ENCODE results near the gene EXD1. TPM values are rescaled to one million over a fixed set of nuclear protein-coding genes. Genes with fewer than 3 reads are reported as not detected.

The EXD1 gene
- 0.17 TPM in 1 of 2 replicates, not detected in the other for total RNA-seq

- DNase-seq (ENCODE audit: low read depth), result peak; percentile 94
- H3K36me3 ChIP-seq (ENCODE audit: control insufficient read depth, insufficient read depth, low read length), result no peaks in the 10 kb centered on the region
- H3K4me3 ChIP-seq (ENCODE audit: low read depth, low read length), result peak within 1 kb of the TSS; percentile 87
- peak; percentile 93 for TF ChIP-seq CTCF (IDR thresholded peaks at IDR 0.05; ENCODE audit: insufficient read depth, low read length, poor library complexity, severe bottlenecking)
- no peaks in the 10 kb centered on the region for H3K27me3 ChIP-seq (ENCODE audit: control insufficient read depth, insufficient read depth, low read length)
These were observed at the start of gene EXD1, which contains the start of gene CHP1 for GRCh38 chr15:41230650-41231421. EXD1 (minus strand) TSS chr15:41230757; CDS start chr15:41226575, 4,182 bp downstream. CHP1 (plus strand) TSS chr15:41231268; CDS start chr15:41231383, 115 bp downstream.

DNA sequence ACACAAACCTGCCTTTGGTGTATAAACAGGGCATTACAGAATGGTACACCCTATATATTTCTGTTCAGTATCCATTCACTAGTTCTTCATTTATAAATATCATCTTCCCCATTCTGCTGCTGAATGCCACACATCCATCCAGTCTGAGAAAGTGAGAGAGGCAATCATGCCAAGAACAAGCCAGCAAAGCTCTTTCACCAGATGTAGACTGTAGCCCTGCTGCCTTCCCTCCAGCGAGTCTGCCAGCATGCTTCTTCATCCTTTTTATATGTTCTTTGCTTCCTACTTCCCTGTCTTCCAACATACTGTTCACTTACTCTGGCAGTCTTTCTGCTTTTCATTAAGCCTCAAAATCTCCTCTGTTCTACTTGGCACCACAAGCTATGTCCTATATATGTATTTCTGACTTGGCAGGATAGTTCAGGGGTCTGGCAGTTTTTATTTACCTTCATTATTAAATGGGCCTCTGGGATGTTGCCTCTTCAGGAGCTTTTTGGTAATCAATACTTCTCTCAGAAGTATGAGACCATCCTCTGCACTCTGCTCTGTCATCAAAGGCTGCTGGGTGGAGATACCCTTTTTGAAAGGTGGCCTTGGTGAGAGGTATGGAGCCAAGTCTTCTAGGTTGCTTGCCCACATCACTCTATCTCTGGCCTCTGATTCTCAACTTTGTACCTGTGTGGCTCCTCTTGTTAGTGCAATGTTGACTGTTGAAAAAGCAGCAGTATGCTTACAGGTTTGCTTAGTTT lies 49.2 kb upstream of the EXD1 start:
- Histone ChIP-seq H3K27me3 (ENCODE audit: control insufficient read depth, insufficient read depth, low read length) (no peaks in the 10 kb centered on the region), H3K36me3 (ENCODE audit: control insufficient read depth, insufficient read depth, low read length) (peaks cover 1% of the 10 kb centered on the region), H3K4me3 (ENCODE audit: low read depth, low read length) (no peak overlapping the region)
- no peak for DNase-seq (ENCODE audit: low read depth)
- no peak for TF ChIP-seq CTCF (IDR thresholded peaks at IDR 0.05; ENCODE audit: insufficient read depth, low read length, poor library complexity, severe bottlenecking)

GRCh38 chr15:41278319-41278718 lies 47.8 kb upstream of the EXD1 start:
- no peak for TF ChIP-seq CTCF (IDR thresholded peaks at IDR 0.05; ENCODE audit: insufficient read depth, low read length, poor library complexity, severe bottlenecking)

GRCh38 chr15:41276831-41277230 lies 46.3 kb upstream of the EXD1 start:
- Histone ChIP-seq H3K27me3 (ENCODE audit: control insufficient read depth, insufficient read depth, low read length) (no peaks in the 10 kb centered on the region), H3K36me3 (ENCODE audit: control insufficient read depth, insufficient read depth, low read length) (peaks cover 1% of the 10 kb centered on the region), H3K4me3 (ENCODE audit: low read depth, low read length) (no peak overlapping the region)
- no peak for DNase-seq (ENCODE audit: low read depth)
- no peak for TF ChIP-seq CTCF (IDR thresholded peaks at IDR 0.05; ENCODE audit: insufficient read depth, low read length, poor library complexity, severe bottlenecking)

More at GRCh38 chr15:41278319-41278718, 47.8 kb upstream of the EXD1 start:
- no peak for DNase-seq (ENCODE audit: low read depth)
- Histone ChIP-seq H3K36me3 (ENCODE audit: control insufficient read depth, insufficient read depth, low read length) (peaks cover 1% of the 10 kb centered on the region), H3K4me3 (ENCODE audit: low read depth, low read length) (no peak overlapping the region), H3K27me3 (ENCODE audit: control insufficient read depth, insufficient read depth, low read length) (no peaks in the 10 kb centered on the region)

DNA sequence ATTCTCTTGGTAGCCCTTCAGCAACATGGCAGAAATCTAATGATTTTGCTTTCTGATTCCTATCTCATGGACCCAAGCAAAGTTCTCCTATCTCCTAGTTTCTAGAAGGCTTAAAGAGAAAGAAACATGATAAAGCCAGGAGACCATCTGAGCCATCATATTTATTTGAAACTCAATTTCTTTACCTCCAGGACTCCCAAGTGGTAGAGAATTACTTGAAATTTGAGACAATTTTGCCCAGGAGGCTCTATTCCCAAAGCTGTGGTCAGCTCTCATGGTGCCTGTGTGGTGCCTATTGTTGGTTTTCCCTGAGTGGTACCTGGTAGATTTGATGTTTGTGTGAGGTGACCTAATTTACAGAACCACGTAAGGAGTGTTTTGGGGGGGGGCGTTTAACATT lies 39.3 kb upstream of the EXD1 start:
- Histone ChIP-seq H3K36me3 (ENCODE audit: control insufficient read depth, insufficient read depth, low read length) (peaks cover 1% of the 10 kb centered on the region), H3K27me3 (ENCODE audit: control insufficient read depth, insufficient read depth, low read length) (no peaks in the 10 kb centered on the region), H3K4me3 (ENCODE audit: low read depth, low read length) (no peak overlapping the region)
- no peak for TF ChIP-seq CTCF (IDR thresholded peaks at IDR 0.05; ENCODE audit: insufficient read depth, low read length, poor library complexity, severe bottlenecking)
- no peak for DNase-seq (ENCODE audit: low read depth)

Data from kidney epithelial cell (primary cell).